Muscle of leg (tissue), 11 donors: ENCODE measurements around the gene GALT. TPM values are rescaled to one million over a fixed set of nuclear protein-coding genes. Genes with fewer than 3 reads are reported as not detected.
A peak's percentile ranks its signal among the peaks of the same experiment; 100 is the strongest.

Source experiments
- DNase-seq: peaks from one replicate; pipeline ENCODE4 v3.0.0; 2013
- H3K27ac ChIP-seq: one replicate; pipeline ENCODE4 v1.5.1; 2013; ENCODE audit warnings: mild to moderate bottlenecking, low read length, control low read depth
- H3K27me3 ChIP-seq: one replicate; pipeline ENCODE4 v1.6.1; 2013; ENCODE audit warnings: low read length; ENCODE audit not compliant: control insufficient read depth, insufficient read depth
- H3K36me3 ChIP-seq: one replicate; pipeline ENCODE4 v1.6.1; 2013; ENCODE audit warnings: low read length; ENCODE audit not compliant: control insufficient read depth, insufficient read depth
- H3K4me1 ChIP-seq: one replicate; pipeline ENCODE4 v1.6.1; 2013; ENCODE audit warnings: low read length; ENCODE audit not compliant: control insufficient read depth, insufficient read depth
- H3K4me3 ChIP-seq: one replicate; pipeline ENCODE4 v1.5.1; 2013; ENCODE audit warnings: low read length, control low read depth
- H3K9me3 ChIP-seq: replicated peaks from 2 replicates; pipeline ENCODE4 v1.6.1; 2013; ENCODE audit warnings: low read depth, low read length; ENCODE audit not compliant: control insufficient read depth
- WGBS: methylation state at CpG from one replicate; pipeline ENCODE4 v1.1.5; 2013; ENCODE audit warnings: missing lambda C conversion rate; ENCODE audit not compliant: insufficient coverage; 5-methylcytosine and 5-hydroxymethylcytosine counted together
- polyA plus RNA-seq, 8 donors: library from polyadenylated mRNA; unstranded; fragments of 120-200 nt; gene quantifications; one replicate each; pipeline versions ENCODE4 v1.2.1 to v1.2.3, GENCODE V29; 2013; ENCODE audit warnings: inconsistent platforms in 1 of 8, low replicate concordance in 1 of 8; ENCODE audit not compliant: insufficient read length in 8 of 8, insufficient read depth in 1 of 8
- total RNA-seq: library from RNA; stranded (reverse); fragments of 120-200 nt; gene quantifications from one replicate; pipeline ENCODE4 v1.2.4, GENCODE V29; 2013

GALT gene
- total and polyA plus RNA-seq, 9 donors, result 29.5 to 53.5 (median 40.8) TPM

DNA sequence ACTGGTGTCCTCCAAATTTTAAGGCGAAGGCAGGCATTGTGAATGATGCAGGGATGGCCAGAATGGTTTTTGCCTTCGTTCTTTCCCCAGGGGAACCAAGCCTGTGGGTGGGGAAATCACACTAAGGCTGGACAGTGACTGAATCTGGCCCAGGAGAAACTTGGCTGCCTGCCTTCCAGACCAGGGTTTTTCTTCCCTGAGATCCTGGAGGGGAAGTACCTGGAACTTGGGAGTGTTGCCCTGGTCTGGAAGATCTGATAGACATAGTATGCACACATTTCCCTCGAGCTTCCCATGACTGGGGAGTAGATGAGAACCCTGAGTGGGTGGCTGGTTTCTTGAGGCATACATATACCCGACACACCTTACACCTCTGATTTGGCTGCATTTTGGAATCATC is 4.8 kb downstream of the GALT start:
- Histone ChIP-seq H3K27ac (peak overlapping the region; percentile 94), H3K4me1 (peaks cover 66% of the 10 kb centered on the region), H3K27me3 (no peaks in the 10 kb centered on the region), H3K4me3 (peak overlapping the region; percentile 52), H3K36me3 (peaks cover 32% of the 10 kb centered on the region), H3K9me3 (no peaks in the 10 kb centered on the region)
- WGBS, result 25% methylated on average over 2 of the region's 4 CpGs
- DNase-seq, result peak; percentile 63

DNA sequence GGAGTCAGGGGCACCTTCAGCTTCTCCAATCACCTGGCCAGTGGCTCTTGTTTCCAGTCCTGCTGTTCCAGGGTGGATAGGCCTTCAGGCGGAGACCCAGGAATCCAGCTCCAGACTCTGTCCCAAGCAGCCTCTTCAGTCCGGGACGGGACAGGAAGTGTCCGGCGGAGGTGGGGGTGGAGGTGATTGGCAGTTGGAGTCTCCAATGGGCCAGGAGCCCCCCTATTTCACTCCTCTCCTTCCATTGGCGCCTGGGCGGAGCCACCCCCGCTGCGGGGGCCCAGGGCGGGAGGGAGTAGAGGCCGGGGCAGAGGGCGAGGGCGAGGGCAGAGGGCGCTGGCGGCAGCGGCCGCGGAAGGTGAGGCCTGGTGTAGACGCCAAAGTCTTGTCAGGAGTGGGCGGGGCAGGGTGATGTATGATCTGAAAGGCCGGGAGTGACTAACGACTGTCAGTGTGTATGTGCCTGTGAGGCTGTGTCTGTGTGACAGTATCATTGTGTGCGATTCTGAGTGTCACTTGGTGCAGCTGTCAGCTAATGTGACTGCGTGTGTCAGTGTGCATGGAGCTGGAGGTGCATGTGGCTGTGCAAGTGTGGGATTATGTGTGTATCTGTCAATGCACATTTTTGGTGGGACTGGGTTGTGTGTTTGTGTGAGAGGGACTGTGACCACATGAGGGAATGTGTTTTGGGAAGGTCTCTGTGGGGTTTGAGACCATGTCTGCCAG is 5.6 kb downstream of the GALT start, which contains the start of gene IL11RA:
Gene IL11RA, plus strand, starts transcription at position 310 of the 726 bp plus-strand sequence. CDS start 3,033 bp downstream, outside the sequence.
- peak within 1 kb of the TSS; percentile 94 for H3K27ac ChIP-seq
- peaks cover 63% of the 10 kb centered on the region for H3K4me1 ChIP-seq
- 0% methylated on average over 14 of the region's 24 CpGs for WGBS

DNA sequence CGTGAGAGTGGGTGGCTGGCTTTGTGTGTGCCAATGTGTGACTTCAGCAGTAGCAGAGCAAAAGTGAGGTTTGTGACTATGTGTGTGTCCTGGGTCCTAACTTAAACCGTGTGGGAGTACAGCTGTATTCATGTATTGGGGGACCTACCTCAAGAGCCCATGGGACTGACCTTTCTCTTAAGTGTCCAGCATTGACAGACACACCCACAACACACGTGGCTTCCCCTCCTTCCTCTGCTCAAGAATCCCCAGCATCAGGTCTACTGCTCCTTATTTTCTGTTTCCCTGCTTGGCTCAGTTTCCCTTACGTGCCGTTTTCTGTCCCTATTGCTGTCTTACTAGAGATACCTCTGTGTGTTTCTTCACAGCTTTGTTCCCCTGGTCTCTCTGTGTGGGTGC is 6.1 kb downstream of the GALT start:
- DNase-seq, result peak; percentile 63
- H3K4me3 ChIP-seq, result peak overlapping the region; percentile 52
- WGBS, result 12% methylated on average over 4 of the region's 5 CpGs
- no peaks in the 10 kb centered on the region for H3K27me3 ChIP-seq
- H3K9me3 ChIP-seq, result no peaks in the 10 kb centered on the region
- H3K36me3 ChIP-seq, result peaks cover 44% of the 10 kb centered on the region
- peaks cover 58% of the 10 kb centered on the region for H3K4me1 ChIP-seq
- peak overlapping the region; percentile 94 for H3K27ac ChIP-seq

More for the DNA sequence above, 5.6 kb downstream of the GALT start, which contains the start of gene IL11RA:
- H3K36me3 ChIP-seq, result peaks cover 38% of the 10 kb centered on the region
- no peaks in the 10 kb centered on the region for H3K9me3 ChIP-seq
- DNase-seq, result peak; percentile 98
- H3K27me3 ChIP-seq, result no peaks in the 10 kb centered on the region
- peak within 1 kb of the TSS; percentile 52 for H3K4me3 ChIP-seq

DNA sequence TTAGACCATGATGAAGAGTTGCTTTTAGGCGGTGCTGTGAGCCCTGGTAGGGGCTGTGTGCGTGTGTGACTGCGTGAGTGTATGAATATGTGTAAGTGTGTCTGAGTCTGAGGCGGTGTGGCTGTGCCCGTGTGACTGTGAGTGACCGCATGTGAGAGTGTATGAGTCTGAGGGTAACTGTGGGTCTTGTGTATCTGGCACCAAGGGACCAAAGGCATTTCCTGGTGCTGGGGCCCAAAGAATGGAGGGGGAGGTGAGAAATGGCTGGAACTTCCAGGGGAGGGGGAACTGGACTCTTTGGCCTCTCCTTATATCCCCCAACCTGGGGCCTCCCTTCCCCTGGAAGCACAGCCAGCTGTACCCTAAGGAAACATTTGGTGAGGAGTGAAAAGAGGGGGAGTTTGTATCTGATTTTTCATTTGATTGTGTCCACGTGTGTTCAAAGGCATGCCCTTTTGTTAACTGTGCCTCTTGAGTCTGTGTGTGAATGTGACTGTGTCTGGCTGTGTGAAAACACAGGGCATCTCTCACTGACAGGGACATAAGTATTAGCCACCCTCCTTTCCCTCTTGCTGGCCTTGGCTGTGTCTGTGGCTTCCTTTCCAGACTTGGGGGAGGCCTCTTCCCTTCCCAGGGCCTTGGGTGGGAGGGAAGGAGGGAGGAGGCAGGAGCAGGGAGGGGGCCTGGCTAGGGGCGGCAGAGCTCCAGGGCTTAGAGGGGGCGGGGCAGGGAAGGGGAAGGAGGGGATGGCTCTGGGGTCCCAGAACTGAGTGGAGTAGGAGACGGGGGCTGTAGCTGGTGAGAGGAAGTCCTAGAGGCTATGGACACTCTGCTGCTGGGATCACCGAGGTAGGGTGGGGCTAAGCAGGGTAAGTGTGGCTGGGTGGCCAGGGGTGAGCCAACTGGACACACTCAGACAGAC is 6.9 kb downstream of the GALT start:
- Histone ChIP-seq H3K27ac (peak overlapping the region; percentile 94), H3K4me3 (peak overlapping the region; percentile 52), H3K27me3 (no peaks in the 10 kb centered on the region), H3K9me3 (no peaks in the 10 kb centered on the region), H3K36me3 (peaks cover 44% of the 10 kb centered on the region), H3K4me1 (peaks cover 50% of the 10 kb centered on the region)
- WGBS, result 6% methylated on average over 9 of the region's 11 CpGs
- peak; percentile 94 for DNase-seq

DNA sequence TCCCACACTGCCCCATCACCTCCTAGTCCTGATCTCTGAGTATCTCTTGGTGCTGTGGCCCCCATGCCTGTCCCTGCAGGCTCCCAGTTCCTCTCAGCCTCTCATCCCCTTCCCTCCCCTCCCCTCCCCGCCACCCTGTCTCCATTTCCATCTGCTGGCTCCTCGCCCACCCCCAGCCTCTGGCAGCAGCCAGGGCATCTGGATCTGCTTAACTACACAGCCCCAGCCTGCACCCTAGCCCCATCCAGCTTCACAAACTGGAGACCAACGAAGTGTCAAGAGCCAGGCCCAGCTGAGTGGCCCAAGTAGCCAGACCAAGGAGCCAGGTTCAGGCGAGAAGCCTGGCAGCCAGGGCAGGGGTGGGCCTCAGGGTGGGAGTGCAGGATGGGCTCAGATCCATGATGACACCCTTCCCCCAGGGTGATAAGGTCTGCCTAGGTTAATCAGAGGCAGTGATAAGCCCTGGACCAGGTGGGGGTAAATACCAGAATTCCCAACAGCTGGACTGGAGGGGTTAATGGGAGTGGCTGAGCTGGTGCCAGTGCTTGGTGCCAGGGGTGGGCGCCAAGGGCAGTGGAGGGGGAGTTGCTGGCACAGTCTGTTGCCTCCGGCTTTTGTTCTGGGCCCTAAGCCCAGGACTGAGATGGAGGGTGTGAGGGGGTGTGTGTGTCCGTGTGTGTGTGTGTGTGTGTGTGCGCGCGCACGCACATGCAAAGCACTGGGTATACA is 8.0 kb downstream of the GALT start:
- peak; percentile 92 for DNase-seq
- WGBS, result 19% methylated on average over 3 of the region's 11 CpGs
- Histone ChIP-seq H3K4me1 (peaks cover 50% of the 10 kb centered on the region), H3K36me3 (peaks cover 38% of the 10 kb centered on the region), H3K9me3 (no peaks in the 10 kb centered on the region), H3K27me3 (no peaks in the 10 kb centered on the region), H3K4me3 (peak overlapping the region; percentile 37), H3K27ac (peak overlapping the region; percentile 94)

DNA sequence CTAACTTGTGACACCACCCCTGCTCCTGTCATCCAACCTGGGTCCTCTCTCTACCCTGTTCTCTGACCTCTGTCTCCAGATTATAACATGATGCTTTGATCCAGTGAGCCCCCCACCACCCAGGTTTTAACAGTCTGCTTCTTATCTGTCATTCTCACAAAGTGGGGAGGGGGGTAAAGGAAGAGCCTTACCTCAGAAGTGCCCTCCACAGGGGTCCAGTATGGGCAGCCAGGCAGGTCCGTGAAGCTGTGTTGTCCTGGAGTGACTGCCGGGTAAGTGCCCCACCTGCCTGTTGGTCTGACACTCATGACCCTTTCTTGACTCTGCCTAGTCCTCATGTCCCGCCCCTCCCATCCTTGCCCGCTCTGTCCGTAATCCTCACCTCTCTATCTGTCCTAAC is 8.9 kb downstream of the GALT start:
- H3K4me3 ChIP-seq, result no peak overlapping the region
- no peak for DNase-seq
- H3K27me3 ChIP-seq, result no peaks in the 10 kb centered on the region
- H3K36me3 ChIP-seq, result peaks cover 38% of the 10 kb centered on the region
- 69% methylated on average over 5 of the region's 5 CpGs for WGBS
- H3K27ac ChIP-seq, result peak overlapping the region; percentile 3
- peaks cover 50% of the 10 kb centered on the region for H3K4me1 ChIP-seq
- H3K9me3 ChIP-seq, result no peaks in the 10 kb centered on the region

DNA sequence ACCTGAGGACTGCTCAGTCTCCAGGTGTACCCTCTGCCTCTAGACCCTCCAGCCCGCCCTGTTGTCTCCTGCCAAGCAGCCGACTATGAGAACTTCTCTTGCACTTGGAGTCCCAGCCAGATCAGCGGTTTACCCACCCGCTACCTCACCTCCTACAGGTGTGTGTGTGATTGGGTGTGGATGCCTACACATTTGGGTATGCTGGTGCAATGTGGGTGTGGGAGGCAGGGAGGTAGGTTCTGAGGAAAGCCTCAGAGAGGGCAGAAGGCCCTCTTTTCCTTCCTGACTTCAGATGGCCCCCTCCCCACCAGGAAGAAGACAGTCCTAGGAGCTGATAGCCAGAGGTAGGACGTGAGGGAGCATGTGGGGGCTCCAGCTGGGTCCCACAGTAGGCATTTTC is 10.5 kb downstream of the GALT start:
- H3K4me1 ChIP-seq, result peaks cover 37% of the 10 kb centered on the region
- no peaks in the 10 kb centered on the region for H3K27me3 ChIP-seq
- H3K36me3 ChIP-seq, result peaks cover 53% of the 10 kb centered on the region
- WGBS, result 80% methylated on average over 1 of the region's 5 CpGs
- no peak overlapping the region for H3K27ac ChIP-seq
- H3K4me3 ChIP-seq, result no peak overlapping the region
- no peaks in the 10 kb centered on the region for H3K9me3 ChIP-seq
- DNase-seq, result no peak

DNA sequence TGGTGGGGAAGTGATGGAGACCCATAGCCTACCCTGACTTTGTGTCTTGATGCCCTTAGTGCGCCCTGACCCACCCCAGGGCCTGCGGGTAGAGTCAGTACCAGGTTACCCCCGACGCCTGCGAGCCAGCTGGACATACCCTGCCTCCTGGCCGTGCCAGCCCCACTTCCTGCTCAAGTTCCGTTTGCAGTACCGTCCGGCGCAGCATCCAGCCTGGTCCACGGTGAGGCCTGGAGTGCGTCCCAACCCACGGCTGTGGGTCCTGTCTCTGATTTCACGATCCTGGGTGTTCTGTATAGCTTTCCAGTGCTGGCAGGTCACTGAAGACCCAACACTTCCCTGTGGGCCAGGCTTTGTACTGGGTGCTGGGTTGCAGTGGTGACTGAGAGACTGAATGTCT is 12.0 kb downstream of the GALT start:
- H3K27me3 ChIP-seq, result no peaks in the 10 kb centered on the region
- no peak for DNase-seq
- no peaks in the 10 kb centered on the region for H3K9me3 ChIP-seq
- H3K4me1 ChIP-seq, result peaks cover 23% of the 10 kb centered on the region
- no peak overlapping the region for H3K4me3 ChIP-seq
- WGBS, result 85% methylated on average over 14 of the region's 14 CpGs
- H3K27ac ChIP-seq, result no peak overlapping the region
- peaks cover 68% of the 10 kb centered on the region for H3K36me3 ChIP-seq

DNA sequence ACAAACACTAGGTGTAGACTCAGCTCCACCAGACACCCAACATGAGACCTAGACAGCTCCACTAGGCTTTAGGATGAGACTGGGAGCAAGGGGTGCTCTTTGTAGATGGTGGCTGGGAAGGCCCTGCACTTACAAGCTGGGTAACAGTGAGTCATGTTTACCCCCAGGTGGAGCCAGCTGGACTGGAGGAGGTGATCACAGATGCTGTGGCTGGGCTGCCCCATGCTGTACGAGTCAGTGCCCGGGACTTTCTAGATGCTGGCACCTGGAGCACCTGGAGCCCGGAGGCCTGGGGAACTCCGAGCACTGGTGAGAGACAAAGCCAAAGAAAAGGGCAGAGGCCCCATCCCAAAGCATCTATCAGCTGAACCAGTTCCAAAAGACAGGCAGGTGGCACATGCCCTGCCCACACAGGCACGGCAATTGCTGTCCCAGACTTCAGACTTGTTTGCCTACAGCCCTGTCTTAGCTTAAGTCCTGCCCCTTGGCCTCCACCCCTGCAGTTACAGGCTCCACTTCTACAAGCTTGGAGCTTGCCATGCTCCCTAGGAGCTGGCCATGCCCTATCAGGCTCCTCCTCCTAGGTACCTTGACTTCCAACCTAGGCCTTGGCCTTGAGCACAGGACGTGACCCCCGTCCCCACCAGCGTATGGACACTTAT is 13.2 kb downstream of the GALT start:
- Histone ChIP-seq H3K27me3 (no peaks in the 10 kb centered on the region), H3K36me3 (peaks cover 69% of the 10 kb centered on the region), H3K27ac (no peak overlapping the region), H3K9me3 (no peaks in the 10 kb centered on the region), H3K4me1 (peaks cover 17% of the 10 kb centered on the region), H3K4me3 (no peak overlapping the region)
- WGBS, result 88% methylated on average over 8 of the region's 8 CpGs
- DNase-seq, result no peak
